ENCODE results near the gene TWSG1.
"Not testable (repeated sequence)": the region's sequence is repeated elsewhere in the genome, so short reads cannot be mapped to it uniquely, and the experiment has no call there.

The TWSG1 gene

GRCh38 chr18:9394046-9394445 lies 59.5 kb downstream of the TWSG1 start:
- no peak for DNase-seq

- DNase-seq: no peak
These were observed 65.6 kb downstream of the TWSG1 start for GRCh38 chr18:9400197-9400596.

- no peak for DNase-seq
These were observed 66.6 kb downstream of the TWSG1 start for GRCh38 chr18:9401176-9401575.

- not testable (repeated sequence) for DNase-seq
These were observed 67.9 kb downstream of the TWSG1 start for GRCh38 chr18:9402358-9403007.

- peak in 1 of 2 donors; percentile 2 for DNase-seq
These were observed 69.4 kb downstream of the TWSG1 start for GRCh38 chr18:9403795-9404564.

- DNase-seq: peak in 1 of 2 donors; percentile 35
These were observed 70.0 kb downstream of the TWSG1 start for GRCh38 chr18:9404565-9405060.

- no peak for DNase-seq
These were observed 70.6 kb downstream of the TWSG1 start for GRCh38 chr18:9405130-9405529.

- DNase-seq: no peak
These were observed 71.4 kb downstream of the TWSG1 start for GRCh38 chr18:9405977-9406376.

GRCh38 chr18:9410515-9410914 lies 75.9 kb downstream of the TWSG1 start:
- no peak for DNase-seq

GRCh38 chr18:9413576-9413975 lies 79.0 kb downstream of the TWSG1 start:
- DNase-seq: no peak

- no peak for DNase-seq
These were observed 82.0 kb downstream of the TWSG1 start for GRCh38 chr18:9416563-9417072.

GRCh38 chr18:9417073-9417851 lies 82.7 kb downstream of the TWSG1 start:
- DNase-seq: no peak

GRCh38 chr18:9418047-9418690 lies 83.6 kb downstream of the TWSG1 start:
- DNase-seq: no peak

GRCh38 chr18:9419956-9420631 lies 85.5 kb downstream of the TWSG1 start:
- DNase-seq: no peak

GRCh38 chr18:9421096-9421900 lies 86.7 kb downstream of the TWSG1 start:
- DNase-seq: no peak

- no peak for DNase-seq
These were observed 87.3 kb downstream of the TWSG1 start for GRCh38 chr18:9421901-9422327.

GRCh38 chr18:9422816-9423519 lies 88.4 kb downstream of the TWSG1 start:
- DNase-seq: no peak

GRCh38 chr18:9423648-9424047 lies 89.1 kb downstream of the TWSG1 start:
- DNase-seq: not testable (repeated sequence)

GRCh38 chr18:9424235-9424634 lies 89.7 kb downstream of the TWSG1 start:
- not testable (repeated sequence) for DNase-seq

- DNase-seq: no peak
These were observed 92.2 kb downstream of the TWSG1 start for GRCh38 chr18:9426753-9427152.
